ENCODE data around the gene CEACAM19. TPM values are rescaled to one million over a fixed set of nuclear protein-coding genes. Genes with fewer than 3 reads are reported as not detected.

CEACAM19 gene
- total and polyA plus RNA-seq, 2 of the 13 experiments (the other 11 are each of a cell fraction or from before 2014, with no cell fraction given): 1.3 to 4.0 TPM

DNA sequence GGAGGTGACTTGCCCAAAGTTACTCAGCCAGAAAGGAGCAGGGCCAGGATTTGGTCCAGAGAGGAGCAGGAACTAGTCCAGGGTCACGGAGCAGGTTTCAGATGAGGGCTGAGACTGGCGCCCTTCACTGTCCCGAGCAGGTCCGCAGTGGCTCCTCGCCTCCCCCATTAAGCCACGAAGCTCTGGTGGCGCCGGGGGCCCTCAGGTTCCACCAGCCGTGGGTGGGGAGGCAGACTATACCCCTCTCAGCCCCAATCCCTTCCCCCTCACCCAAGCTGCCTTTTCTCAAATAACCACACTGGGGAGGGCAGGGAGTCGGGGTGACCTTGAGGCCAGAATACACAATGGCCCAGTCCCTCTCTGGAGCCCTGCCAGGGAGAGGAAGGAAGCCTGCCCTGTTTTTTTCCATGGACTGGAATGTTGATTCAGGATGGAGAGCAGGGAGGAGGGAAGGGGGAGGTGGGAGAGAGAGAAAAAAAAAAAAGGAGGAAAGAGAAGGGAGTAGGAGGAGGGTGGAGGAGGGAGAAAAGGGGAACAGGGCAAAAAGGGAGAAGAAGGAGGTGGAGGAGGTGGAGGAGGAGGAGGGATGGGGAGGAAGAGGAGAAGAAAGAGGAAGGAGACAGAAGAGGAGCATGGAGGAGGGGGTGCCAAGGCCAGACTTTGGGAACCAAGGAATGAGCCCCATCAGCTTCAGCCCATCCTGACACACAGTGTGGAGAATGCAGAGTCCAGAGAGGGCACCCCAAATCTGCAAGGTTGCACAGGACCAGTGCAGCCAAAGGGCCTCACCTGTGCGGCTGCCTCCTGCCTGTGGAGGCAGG is 47.4 kb downstream of the CEACAM19 start (continued):
- TF ChIP-seq MATR3 (CRISPR knock-in tag; IDR thresholded peaks at IDR 0.05) (no peak), THRA (CRISPR knock-in tag; IDR thresholded peaks at IDR 0.05; ENCODE audit: borderline replicate concordance) (peak; percentile 72; the same call in 1 of the 2 replicates), ZNF792 (CRISPR knock-in tag; IDR thresholded peaks at IDR 0.05) (peak; percentile 73), GFI1 (CRISPR knock-in tag; IDR thresholded peaks at IDR 0.05; ENCODE audit: borderline replicate concordance) (peak; percentile 41; the same call in 1 of the 2 replicates), ZFYVE20 (CRISPR knock-in tag; IDR thresholded peaks at IDR 0.05; ENCODE audit: borderline replicate concordance, low read depth) (no peak), SMYD3 (CRISPR knock-in tag; IDR thresholded peaks at IDR 0.05) (no peak), RBM39 (IDR thresholded peaks at IDR 0.05; ENCODE audit: low read depth, low read length, poor library complexity, severe bottlenecking) (peak; percentile 28), MAFG (CRISPR knock-in tag; IDR thresholded peaks at IDR 0.05) (no peak), ZNF674 (CRISPR knock-in tag; IDR thresholded peaks at IDR 0.05; ENCODE audit: low read depth) (no peak), MXD4 (CRISPR knock-in tag; IDR thresholded peaks at IDR 0.05) (peak; percentile 21; the same call in 1 of the 2 replicates), TAF15 (IDR thresholded peaks at IDR 0.05; ENCODE audit: low read depth, low read length, poor library complexity, severe bottlenecking) (no peak), U2AF1 (optimal IDR thresholded peaks at IDR 0.05; ENCODE audit: low read depth, low read length) (no peak), NFRKB (IDR thresholded peaks at IDR 0.05) (no peak), ZNF263 (CRISPR knock-in tag; IDR thresholded peaks at IDR 0.05) (peak; percentile 96), MLLT10 (CRISPR knock-in tag; IDR thresholded peaks at IDR 0.05) (no peak), NRL (CRISPR knock-in tag; IDR thresholded peaks at IDR 0.05; ENCODE audit: borderline replicate concordance) (no peak), NPAS2 (CRISPR knock-in tag; IDR thresholded peaks at IDR 0.05; ENCODE audit: borderline replicate concordance) (no peak), ZNF234 (CRISPR knock-in tag; conservative IDR thresholded peaks at IDR 0.05) (no peak), CREM (IDR thresholded peaks at IDR 0.05) (peak; percentile 52; the same call in 1 of the 2 replicates), CREM (CRISPR knock-in tag; IDR thresholded peaks at IDR 0.05) (no peak), RARG (CRISPR knock-in tag; IDR thresholded peaks at IDR 0.05; ENCODE audit: low read depth) (no peak), GATA4 (IDR thresholded peaks at IDR 0.05; ENCODE audit: borderline replicate concordance, low read depth) (peak; percentile 47; the same call in 1 of the 2 replicates), TAF1 (CRISPR knock-in tag; IDR thresholded peaks at IDR 0.05) (peak; percentile 79)
- TF ChIP-seq, protein P1, sequence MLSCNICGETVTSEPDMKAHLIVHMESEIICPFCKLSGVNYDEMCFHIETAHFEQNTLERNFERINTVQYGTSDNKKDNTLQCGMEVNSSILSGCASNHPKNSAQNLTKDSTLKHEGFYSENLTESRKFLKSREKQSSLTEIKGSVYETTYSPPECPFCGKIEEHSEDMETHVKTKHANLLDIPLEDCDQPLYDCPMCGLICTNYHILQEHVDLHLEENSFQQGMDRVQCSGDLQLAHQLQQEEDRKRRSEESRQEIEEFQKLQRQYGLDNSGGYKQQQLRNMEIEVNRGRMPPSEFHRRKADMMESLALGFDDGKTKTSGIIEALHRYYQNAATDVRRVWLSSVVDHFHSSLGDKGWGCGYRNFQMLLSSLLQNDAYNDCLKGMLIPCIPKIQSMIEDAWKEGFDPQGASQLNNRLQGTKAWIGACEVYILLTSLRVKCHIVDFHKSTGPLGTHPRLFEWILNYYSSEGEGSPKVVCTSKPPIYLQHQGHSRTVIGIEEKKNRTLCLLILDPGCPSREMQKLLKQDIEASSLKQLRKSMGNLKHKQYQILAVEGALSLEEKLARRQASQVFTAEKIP (CRISPR knock-in tag; IDR thresholded peaks at IDR 0.05; ENCODE audit: borderline replicate concordance): no peak
- TF ChIP-seq, protein P2, sequence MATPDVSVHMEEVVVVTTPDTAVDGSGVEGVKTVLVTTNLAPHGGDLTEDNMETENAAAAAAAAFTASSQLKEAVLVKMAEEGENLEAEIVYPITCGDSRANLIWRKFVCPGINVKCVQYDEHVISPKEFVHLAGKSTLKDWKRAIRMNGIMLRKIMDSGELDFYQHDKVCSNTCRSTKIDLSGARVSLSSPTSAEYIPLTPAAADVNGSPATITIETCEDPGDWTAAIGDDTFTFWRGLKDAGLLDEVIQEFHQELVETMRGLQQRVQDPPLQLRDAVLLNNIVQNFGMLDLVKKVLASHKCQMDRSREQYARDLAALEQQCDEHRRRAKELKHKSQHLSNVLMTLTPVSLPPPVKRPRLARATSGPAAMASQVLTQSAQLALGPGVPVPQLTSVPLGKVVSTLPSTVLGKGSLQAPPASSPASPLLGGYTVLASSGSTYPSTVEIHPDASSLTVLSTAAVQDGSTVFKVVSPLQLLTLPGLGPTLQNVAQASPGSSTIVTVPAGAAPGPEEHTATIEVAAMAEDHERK (CRISPR knock-in tag; IDR thresholded peaks at IDR 0.05; ENCODE audit: low read depth): no peak
- TF ChIP-seq, protein P3, sequence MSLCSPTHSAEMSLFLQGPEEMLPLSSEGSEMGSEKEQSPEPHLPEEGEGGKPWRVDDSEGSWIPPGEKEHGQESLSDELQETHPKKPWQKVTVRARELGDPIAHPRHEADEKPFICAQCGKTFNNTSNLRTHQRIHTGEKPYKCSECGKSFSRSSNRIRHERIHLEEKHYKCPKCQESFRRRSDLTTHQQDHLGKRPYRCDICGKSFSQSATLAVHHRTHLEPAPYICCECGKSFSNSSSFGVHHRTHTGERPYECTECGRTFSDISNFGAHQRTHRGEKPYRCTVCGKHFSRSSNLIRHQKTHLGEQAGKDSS (CRISPR knock-in tag; IDR thresholded peaks at IDR 0.05; ENCODE audit: borderline replicate concordance, low read depth): peak; percentile 86
